HG02763 (cell line): Measurements from ENCODE around the gene RAB40A.
"Not testable (repeated sequence)": the region's sequence is repeated elsewhere in the genome, so short reads cannot be mapped to it uniquely, and the experiment has no call there.

Experiments used
- ATAC-seq: cut with Tn5 transposase; IDR thresholded peaks from one replicate; pipeline ENCODE4 v1.9.1; 2021; ENCODE audit warnings: mild to moderate bottlenecking, moderate library complexity; ENCODE audit not compliant: unreplicated experiment

RAB40A gene

DNA sequence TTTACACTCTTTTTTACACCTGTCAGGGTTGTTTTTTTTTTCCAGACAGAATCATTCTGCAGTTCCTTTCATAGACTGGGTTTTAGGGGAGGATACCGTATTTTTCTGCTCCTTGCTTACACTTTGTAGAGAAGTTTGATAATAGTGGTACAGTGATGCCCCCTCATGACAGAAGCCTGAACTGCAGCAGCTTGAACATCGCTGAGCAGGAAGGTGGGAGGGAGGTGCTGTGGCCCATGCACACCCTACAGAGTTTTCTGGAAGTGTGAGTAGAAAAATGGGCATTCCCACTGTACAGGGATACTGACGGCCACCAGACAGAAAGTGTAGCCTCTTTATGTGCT, 54.5 kb downstream of the RAB40A start:
- peak; percentile 90 for ATAC-seq

DNA sequence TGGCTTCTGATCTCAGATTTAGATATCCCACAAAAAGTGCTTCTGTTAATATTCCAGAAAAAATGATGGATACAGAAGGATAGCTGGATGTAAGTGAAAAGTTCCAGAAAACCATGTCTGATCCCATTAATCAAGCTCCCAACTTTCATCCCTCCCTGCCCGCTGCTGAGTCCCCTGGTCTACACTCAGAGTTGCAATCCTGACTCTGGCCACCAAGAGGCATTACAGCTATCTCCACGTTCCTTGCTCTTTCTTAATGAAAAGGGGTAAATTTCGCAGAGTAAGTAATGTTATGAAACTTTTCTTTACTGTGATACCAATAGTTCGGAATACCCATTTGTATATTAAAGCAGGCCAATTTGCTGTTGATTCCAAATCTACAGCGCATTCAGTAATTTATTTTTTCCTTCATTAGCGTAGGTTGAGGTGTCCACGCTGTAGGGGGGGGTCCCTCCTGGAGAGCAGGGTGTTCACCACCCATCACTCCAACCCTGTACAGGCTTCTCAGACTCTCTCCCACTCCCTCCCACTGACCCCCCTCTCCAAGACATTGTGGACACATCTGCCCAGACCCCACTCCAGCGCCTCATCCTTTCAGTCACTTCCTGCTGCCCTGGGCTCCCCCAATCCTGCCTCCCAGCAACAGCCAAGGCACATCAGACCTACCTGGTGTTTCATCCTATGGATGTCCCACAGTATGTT, 55.1 kb downstream of the RAB40A start:
- peak; percentile 64 for ATAC-seq

DNA sequence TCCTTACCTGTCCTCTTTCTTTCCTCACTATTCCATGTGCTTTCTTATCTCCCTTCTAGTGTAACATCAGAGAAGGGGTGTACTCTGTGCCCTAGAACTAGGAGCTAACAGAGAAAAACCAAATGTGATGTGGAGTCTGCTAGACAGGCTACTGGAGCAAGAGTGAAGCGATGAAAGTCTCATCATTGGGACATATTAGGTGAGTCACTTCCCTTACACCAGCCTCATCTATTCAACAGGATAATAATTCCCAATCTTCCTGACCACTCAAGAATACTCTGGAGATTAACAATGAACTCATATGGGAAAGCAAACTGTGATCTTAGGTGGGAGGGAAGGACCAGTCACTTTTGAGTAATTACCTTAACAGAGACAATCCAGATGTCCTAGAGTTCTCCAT, 58.1 kb downstream of the RAB40A start:
- no peak for ATAC-seq

DNA sequence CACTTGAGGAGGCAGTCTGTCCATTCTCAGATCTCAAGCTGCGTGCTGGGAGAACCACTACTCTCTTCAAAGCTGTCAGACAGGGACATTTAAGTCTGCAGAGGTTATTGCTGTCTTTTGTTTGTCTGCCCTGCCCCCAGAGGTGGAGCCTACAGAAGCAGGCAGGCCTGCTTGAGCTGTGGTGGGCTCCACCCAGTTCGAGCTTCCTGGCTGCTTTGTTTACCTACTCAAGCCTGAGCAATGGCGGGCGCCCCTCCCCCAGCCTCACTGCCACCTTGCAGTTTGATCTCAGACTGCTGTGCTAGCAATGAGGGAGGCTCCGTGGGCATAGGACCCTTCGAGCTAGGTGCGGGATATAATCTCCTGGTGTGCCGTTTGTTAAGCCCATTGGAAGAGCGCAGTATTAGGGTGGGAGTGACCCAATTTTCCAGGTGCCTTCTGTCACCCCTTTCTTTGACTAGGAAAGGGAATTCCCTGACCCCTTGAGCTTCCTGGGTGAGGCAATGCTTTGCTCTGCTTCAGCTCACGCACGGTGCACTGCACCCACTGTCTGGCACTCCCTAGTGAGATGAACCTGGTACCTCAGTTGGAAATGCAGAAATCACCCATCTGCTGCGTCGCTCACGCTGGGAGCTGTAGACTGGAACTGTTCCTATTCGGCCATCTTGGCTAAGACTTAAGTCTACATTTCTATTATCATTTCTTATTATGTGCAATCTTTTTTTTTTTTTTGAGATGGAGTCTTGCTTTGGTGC, 59.1 kb downstream of the RAB40A start:
- ATAC-seq, result not testable (repeated sequence)

DNA sequence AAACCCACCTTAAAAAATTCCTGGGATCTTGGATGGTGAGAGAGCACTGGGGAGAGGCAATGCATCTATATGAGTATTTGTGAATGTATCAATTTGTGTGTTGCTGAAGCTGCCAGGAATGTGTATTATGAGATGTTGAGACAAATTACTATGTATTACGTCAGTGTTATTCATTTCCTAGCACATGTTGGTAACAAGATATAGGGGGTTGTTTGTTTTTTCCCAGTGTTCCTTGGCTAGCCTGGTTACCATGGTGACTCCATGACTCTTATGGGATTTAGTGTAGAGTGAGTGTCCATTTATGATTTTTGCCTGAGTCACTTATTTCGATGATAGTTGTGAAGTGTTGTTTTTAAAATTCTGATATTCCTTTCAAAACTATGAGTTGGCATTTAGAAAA, 65.6 kb downstream of the RAB40A start:
- no peak for ATAC-seq
